Measurements from ENCODE around the gene IRGQ.

- TF ChIP-seq L3MBTL2 (conservative IDR thresholded peaks at IDR 0.05), result no peak
- no peak for TF ChIP-seq CTBP1 (IDR thresholded peaks at IDR 0.05; ENCODE audit: borderline replicate concordance)
- TF ChIP-seq ZNF384 (IDR thresholded peaks at IDR 0.05), result no peak
- no peak for TF ChIP-seq SP1 (IDR thresholded peaks at IDR 0.05)
- TF ChIP-seq NFRKB (IDR thresholded peaks at IDR 0.05), result no peak
- no peak for TF ChIP-seq BHLHE40 (IDR thresholded peaks at IDR 0.05; ENCODE audit: borderline replicate concordance)
- no peak for TF ChIP-seq FOXM1 (IDR thresholded peaks at IDR 0.05; ENCODE audit: borderline replicate concordance)
- TF ChIP-seq FOXA1 (IDR thresholded peaks at IDR 0.05), result no peak
Measured at GRCh38 chr19:43562698-43563241, 33.2 kb downstream of the IRGQ start.

Data from HEK293T (cell line).